Nephron progenitor cell (in vitro differentiated cells): ENCODE measurements around the gene POLR3B.

Experiments
- DNase-seq: peaks from one replicate; pipeline ENCODE4 v3.0.0; 2021
- H3K27ac Mint-ChIP-seq: 2 replicates; pipeline ENCODE4 v1.8.0; 2021; ENCODE audit warnings: mild to moderate bottlenecking, moderate library complexity, mixed read lengths
- H3K27me3 Mint-ChIP-seq: 2 replicates; pipeline ENCODE4 v1.8.0; 2021; ENCODE audit warnings: mild to moderate bottlenecking, low read depth, mixed read lengths; ENCODE audit not compliant: poor library complexity
- H3K36me3 Mint-ChIP-seq: 2 replicates; pipeline ENCODE4 v1.8.0; 2021; ENCODE audit warnings: low read depth, mixed read lengths
- H3K4me1 Mint-ChIP-seq: 2 replicates; pipeline ENCODE4 v1.8.0; 2021; ENCODE audit warnings: mixed read lengths
- H3K4me3 Mint-ChIP-seq: 2 replicates; pipeline ENCODE4 v1.8.0; 2021; ENCODE audit warnings: mild to moderate bottlenecking, moderate library complexity, mixed read lengths
- H3K9me3 Mint-ChIP-seq: 2 replicates; pipeline ENCODE4 v1.8.0; 2021; ENCODE audit warnings: mild to moderate bottlenecking, moderate library complexity, mixed read lengths
- CTCF ChIP-seq: fragments of 200-600 bp; sonication (generic); IDR thresholded peaks from 2 replicates; pipeline ENCODE4 v1.5.0; 2021; ENCODE audit warnings: antibody characterized with exemption

Gene POLR3B

GRCh38 chr12:106480251-106480650 lies 122.7 kb downstream of the POLR3B start:
- peaks cover 28% of the 10 kb centered on the region for H3K9me3 Mint-ChIP-seq
- peaks cover 27% of the 10 kb centered on the region for H3K4me1 Mint-ChIP-seq
- TF ChIP-seq CTCF = no peak
- H3K4me3 Mint-ChIP-seq = no peak overlapping the region
- peaks cover 73% of the 10 kb centered on the region for H3K36me3 Mint-ChIP-seq
- H3K27me3 Mint-ChIP-seq = no peaks in the 10 kb centered on the region
- no peak for DNase-seq
- no peak overlapping the region for H3K27ac Mint-ChIP-seq

GRCh38 chr12:106481246-106481645 lies 123.7 kb downstream of the POLR3B start:
- Mint-ChIP-seq H3K4me1 (peaks cover 27% of the 10 kb centered on the region), H3K27me3 (no peaks in the 10 kb centered on the region), H3K4me3 (no peak overlapping the region), H3K9me3 (peaks cover 28% of the 10 kb centered on the region), H3K36me3 (peaks cover 77% of the 10 kb centered on the region), H3K27ac (peak overlapping the region; percentile 35)
- TF ChIP-seq CTCF = no peak
- DNase-seq = no peak

- no peak for DNase-seq
- no peak for TF ChIP-seq CTCF
- no peak overlapping the region for H3K4me3 Mint-ChIP-seq
- H3K27ac Mint-ChIP-seq = no peak overlapping the region
- peaks cover 49% of the 10 kb centered on the region for H3K4me1 Mint-ChIP-seq
- H3K27me3 Mint-ChIP-seq = peaks cover 2% of the 10 kb centered on the region
- H3K9me3 Mint-ChIP-seq = no peaks in the 10 kb centered on the region
- H3K36me3 Mint-ChIP-seq = peaks cover 28% of the 10 kb centered on the region
Measured at GRCh38 chr12:106487664-106488063, 130.1 kb downstream of the POLR3B start.

GRCh38 chr12:106488884-106489283 lies 131.3 kb downstream of the POLR3B start:
- Mint-ChIP-seq H3K4me3 (no peak overlapping the region), H3K27me3 (peaks cover 2% of the 10 kb centered on the region), H3K4me1 (peaks cover 61% of the 10 kb centered on the region), H3K9me3 (no peaks in the 10 kb centered on the region), H3K36me3 (peaks cover 17% of the 10 kb centered on the region), H3K27ac (no peak overlapping the region)
- no peak for DNase-seq
- TF ChIP-seq CTCF = no peak

GRCh38 chr12:106490264-106490663 lies 132.7 kb downstream of the POLR3B start:
- peaks cover 71% of the 10 kb centered on the region for H3K4me1 Mint-ChIP-seq
- H3K9me3 Mint-ChIP-seq = no peaks in the 10 kb centered on the region
- no peak overlapping the region for H3K27ac Mint-ChIP-seq
- H3K36me3 Mint-ChIP-seq = peaks cover 4% of the 10 kb centered on the region
- no peak for TF ChIP-seq CTCF
- DNase-seq = no peak
- no peak overlapping the region for H3K4me3 Mint-ChIP-seq
- H3K27me3 Mint-ChIP-seq = peaks cover 2% of the 10 kb centered on the region

- Mint-ChIP-seq H3K27me3 (no peaks in the 10 kb centered on the region), H3K4me3 (no peak overlapping the region), H3K27ac (peak overlapping the region; percentile 85), H3K4me1 (peaks cover 76% of the 10 kb centered on the region), H3K36me3 (peaks cover 17% of the 10 kb centered on the region), H3K9me3 (no peaks in the 10 kb centered on the region)
- no peak for DNase-seq
- TF ChIP-seq CTCF = no peak
Measured at GRCh38 chr12:106492857-106493256, 135.3 kb downstream of the POLR3B start.
